ENCODE data around the gene MAP3K15.
"Not testable (repeated sequence)": the region's sequence is repeated elsewhere in the genome, so short reads cannot be mapped to it uniquely, and the experiment has no call there.

MAP3K15 gene

GRCh38 chrX:19532709-19533108 lies 17.4 kb upstream of the MAP3K15 start:
- DNase-seq (ENCODE audit: low read depth), result no peak

GRCh38 chrX:19517965-19518364 lies 2.7 kb upstream of the MAP3K15 start:
- no peak for DNase-seq (ENCODE audit: low read depth)

- DNase-seq (ENCODE audit: low read depth), result no peak
These were observed 352 bp upstream of the MAP3K15 start for GRCh38 chrX:19515615-19516105.

GRCh38 chrX:19513383-19513782 lies 1.9 kb downstream of the MAP3K15 start:
- DNase-seq (ENCODE audit: low read depth), result no peak

- no peak for DNase-seq (ENCODE audit: low read depth)
These were observed 2.3 kb downstream of the MAP3K15 start for GRCh38 chrX:19512961-19513360.

GRCh38 chrX:19512359-19512758 lies 2.9 kb downstream of the MAP3K15 start:
- DNase-seq (ENCODE audit: low read depth), result no peak

GRCh38 chrX:19511796-19512195 lies 3.5 kb downstream of the MAP3K15 start:
- not testable (repeated sequence) for DNase-seq (ENCODE audit: low read depth)

GRCh38 chrX:19496711-19497110 lies 18.6 kb downstream of the MAP3K15 start:
- DNase-seq (ENCODE audit: low read depth), result no peak

GRCh38 chrX:19487520-19488200 lies 27.6 kb downstream of the MAP3K15 start:
- DNase-seq (ENCODE audit: low read depth), result no peak

GRCh38 chrX:19479458-19479857 lies 35.9 kb downstream of the MAP3K15 start:
- DNase-seq (ENCODE audit: low read depth), result no peak

GRCh38 chrX:19468383-19468782 lies 46.9 kb downstream of the MAP3K15 start:
- not testable (repeated sequence) for DNase-seq (ENCODE audit: low read depth)

- DNase-seq (ENCODE audit: low read depth), result no peak
These were observed 52.4 kb downstream of the MAP3K15 start for GRCh38 chrX:19462879-19463278.

GRCh38 chrX:19462231-19462630 lies 53.1 kb downstream of the MAP3K15 start:
- no peak for DNase-seq (ENCODE audit: low read depth)

- no peak for DNase-seq (ENCODE audit: low read depth)
These were observed 57.6 kb downstream of the MAP3K15 start for GRCh38 chrX:19457662-19458061.

- no peak for DNase-seq (ENCODE audit: low read depth)
These were observed 67.2 kb downstream of the MAP3K15 start for GRCh38 chrX:19448077-19448476.

- no peak for DNase-seq (ENCODE audit: low read depth)
These were observed 68.9 kb downstream of the MAP3K15 start for GRCh38 chrX:19446397-19446796.

GRCh38 chrX:19445772-19446171 lies 69.5 kb downstream of the MAP3K15 start:
- DNase-seq (ENCODE audit: low read depth), result not testable (repeated sequence)

GRCh38 chrX:19443869-19444526 lies 71.3 kb downstream of the MAP3K15 start:
- no peak for DNase-seq (ENCODE audit: low read depth)

- no peak for DNase-seq (ENCODE audit: low read depth)
These were observed 74.6 kb downstream of the MAP3K15 start for GRCh38 chrX:19440713-19441112.

- DNase-seq (ENCODE audit: low read depth), result not testable (repeated sequence)
These were observed 92.6 kb downstream of the MAP3K15 start for GRCh38 chrX:19422661-19423060.

GRCh38 chrX:19410259-19410658 lies 105.0 kb downstream of the MAP3K15 start:
- no peak for DNase-seq (ENCODE audit: low read depth)

- no peak for DNase-seq (ENCODE audit: low read depth)
These were observed 111.6 kb downstream of the MAP3K15 start for GRCh38 chrX:19403696-19404095.

GRCh38 chrX:19392703-19393102 lies 122.6 kb downstream of the MAP3K15 start:
- DNase-seq (ENCODE audit: low read depth), result no peak

- no peak for DNase-seq (ENCODE audit: low read depth)
These were observed 123.2 kb downstream of the MAP3K15 start for GRCh38 chrX:19392078-19392477.
